Measurements from ENCODE around the gene CAPN8. TPM values are rescaled to one million over a fixed set of nuclear protein-coding genes. Genes with fewer than 3 reads are reported as not detected.
"Not testable (repeated sequence)": the region's sequence is repeated elsewhere in the genome, so short reads cannot be mapped to it uniquely, and the experiment has no call there.

The CAPN8 gene
- total and polyA plus RNA-seq, 11 donors: not detected

GRCh38 chr1:223524930-223525451, 140.5 kb downstream of the CAPN8 start:
- TF ChIP-seq POLR2A (IDR thresholded peaks at IDR 0.05) (no peak), CTCF (IDR thresholded peaks at IDR 0.05) (no peak)
- Histone ChIP-seq H3K9me3 (peaks cover 0 to 8% (median 0%) of the 10 kb centered on the region in 12 donors), H3K27me3 (no peaks in the 10 kb centered on the region), H3K36me3 (no peaks in the 10 kb centered on the region), H3K4me1 (no peaks in the 10 kb centered on the region), H3K27ac (no peak overlapping the region), H3K4me3 (no peak overlapping the region)
- DNase-seq (no peak), ATAC-seq (no peak)
- 60 to 67% (median 63%) methylated on average over 4 of the region's 4 CpGs for WGBS, 4 donors
- intact Hi-C loops (cut with DNase I): no loop called here

- H3K27me3 ChIP-seq: peaks cover 0 to 9% (median 0%) of the 10 kb centered on the region in 9 donors
- intact Hi-C loops (cut with DNase I): no loop called here
- 91 to 98% (median 93%) methylated on average over 2 of the region's 2 CpGs for WGBS, 4 donors
- DNase-seq (no peak), ATAC-seq (no peak)
- H3K4me3 ChIP-seq: no peak overlapping the region
- no peaks in the 10 kb centered on the region for H3K36me3 ChIP-seq
- TF ChIP-seq POLR2A (IDR thresholded peaks at IDR 0.05): no peak
- TF ChIP-seq CTCF (IDR thresholded peaks at IDR 0.05): no peak
- no peaks in the 10 kb centered on the region for H3K9me3 ChIP-seq
- H3K27ac ChIP-seq: no peak overlapping the region
- no peaks in the 10 kb centered on the region for H3K4me1 ChIP-seq
Measured at GRCh38 chr1:223521150-223521549, 144.4 kb downstream of the CAPN8 start.

- WGBS, 4 donors: 83 to 91% (median 88%) methylated on average over 4 of the region's 4 CpGs
- TF ChIP-seq POLR2A (IDR thresholded peaks at IDR 0.05): no peak
- TF ChIP-seq CTCF (IDR thresholded peaks at IDR 0.05): no peak
- ATAC-seq: no peak
- intact Hi-C loops (cut with DNase I): no loop called here
- Histone ChIP-seq H3K4me3 (no peak overlapping the region), H3K4me1 (no peaks in the 10 kb centered on the region), H3K27me3 (peaks cover 0 to 18% (median 0%) of the 10 kb centered on the region in 9 donors), H3K36me3 (no peaks in the 10 kb centered on the region), H3K9me3 (no peaks in the 10 kb centered on the region), H3K27ac (no peak overlapping the region)
- DNase-seq: no peak
Measured at GRCh38 chr1:223520200-223520599, 145.3 kb downstream of the CAPN8 start.

GRCh38 chr1:223519116-223519515, 146.4 kb downstream of the CAPN8 start:
- Histone ChIP-seq H3K36me3 (no peaks in the 10 kb centered on the region), H3K4me3 (no peak overlapping the region), H3K4me1 (no peaks in the 10 kb centered on the region), H3K9me3 (no peaks in the 10 kb centered on the region), H3K27me3 (peaks cover 0 to 22% (median 0%) of the 10 kb centered on the region in 9 donors), H3K27ac (no peak overlapping the region)
- WGBS, 4 donors: 85 to 92% (median 87%) methylated on average over 2 of the region's 2 CpGs
- intact Hi-C loops (cut with DNase I): no loop called here
- TF ChIP-seq CTCF (IDR thresholded peaks at IDR 0.05) (no peak), POLR2A (IDR thresholded peaks at IDR 0.05) (no peak)
- DNase-seq (no peak), ATAC-seq (no peak)

- DNase-seq; H3K9me3 ChIP-seq; H3K27ac ChIP-seq; H3K4me1 ChIP-seq; H3K36me3 ChIP-seq; H3K4me3 ChIP-seq; ATAC-seq; intact Hi-C loops (cut with DNase I): not testable (repeated sequence)
- H3K27me3 ChIP-seq: peaks cover 0 to 24% (median 0%) of the 10 kb centered on the region in 9 donors
- WGBS, 4 donors: 60 to 72% (median 68%) methylated on average over 1 of the region's 1 CpG
Measured at GRCh38 chr1:223518553-223518952, 146.9 kb downstream of the CAPN8 start.
